ENCODE measurements around the gene GPR37. TPM values are rescaled to one million over a fixed set of nuclear protein-coding genes. Genes with fewer than 3 reads are reported as not detected.

The GPR37 gene
- total RNA-seq, 1 donor from 2014 or later, result 24.3 TPM

DNA sequence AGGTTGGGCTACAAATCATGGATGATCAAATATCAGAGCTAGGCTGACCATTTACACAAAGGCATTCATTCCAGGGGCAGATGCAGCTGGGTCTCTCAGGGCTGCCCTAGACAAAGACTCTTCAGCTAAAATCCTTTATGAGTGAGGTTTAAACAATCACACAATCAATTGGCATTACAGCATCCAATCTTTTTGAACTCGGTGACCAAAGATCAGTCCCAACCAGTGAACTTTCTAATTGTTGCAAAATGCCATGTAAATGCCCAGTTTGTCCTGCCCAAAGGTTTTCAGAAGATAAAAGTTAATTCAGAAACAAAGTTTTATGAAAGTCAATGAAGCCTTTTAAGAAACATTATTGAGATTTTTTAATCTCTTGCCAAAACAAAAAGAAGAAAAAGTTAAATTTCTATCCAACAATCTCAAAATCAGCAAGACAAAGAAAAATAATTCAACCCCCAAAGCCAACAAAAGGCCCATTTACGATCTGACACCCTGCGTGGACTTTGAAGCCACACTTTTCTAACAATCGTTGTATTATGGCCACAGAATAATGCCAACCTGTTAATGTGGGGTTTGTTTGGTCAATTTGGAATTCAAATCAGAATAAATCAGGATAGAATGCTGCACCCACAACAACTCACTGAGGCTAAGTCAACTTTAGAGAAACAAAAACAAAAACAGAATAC, 40.9 kb downstream of the GPR37 start:
- no peak for DNase-seq

- DNase-seq, result no peak
Observed at GRCh38 chr7:124724079-124724478, 41.5 kb downstream of the GPR37 start.

DNA sequence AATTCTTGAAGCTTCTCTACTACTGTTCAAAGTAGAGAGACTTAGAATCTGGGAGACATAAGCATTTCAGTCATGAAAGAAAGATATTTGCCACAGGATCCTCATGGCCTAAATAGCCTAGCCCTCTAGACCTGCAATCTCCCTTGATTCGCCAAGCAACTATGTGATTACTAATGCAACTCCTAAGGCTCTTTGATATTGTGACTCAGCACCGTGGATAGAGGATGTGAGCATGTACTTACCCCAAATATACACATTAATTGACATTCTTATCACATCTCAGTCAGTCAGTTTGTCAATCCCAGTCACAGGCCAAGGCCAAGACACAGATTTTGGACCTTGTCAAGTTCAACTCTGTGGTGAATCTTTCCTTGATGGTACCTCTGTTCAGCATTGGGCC, 42.6 kb downstream of the GPR37 start:
- DNase-seq, result no peak

DNA sequence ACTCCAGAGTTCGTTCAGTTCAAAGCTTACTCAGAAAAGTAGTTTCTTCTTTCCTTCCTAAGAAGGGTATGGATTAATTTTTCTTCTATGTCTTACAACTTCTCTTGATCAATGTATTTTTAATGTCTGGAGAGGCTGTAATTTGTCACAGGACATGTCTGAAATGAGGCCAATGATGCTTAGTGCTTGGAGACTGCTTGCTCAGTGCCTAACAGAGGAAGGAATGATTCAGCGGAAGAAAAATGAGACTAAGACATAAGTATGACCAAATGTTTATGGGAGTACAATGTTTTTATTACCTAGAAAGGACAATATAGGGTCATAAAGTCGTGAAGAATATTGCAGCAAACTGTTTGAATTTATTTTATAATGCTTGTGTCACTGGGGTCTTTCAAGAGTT, 43.3 kb downstream of the GPR37 start:
- DNase-seq, result no peak

GRCh38 chr7:124720195-124720594, 45.4 kb downstream of the GPR37 start:
- no peak for DNase-seq

- no peak for DNase-seq
Observed at GRCh38 chr7:124718032-124718766, 47.4 kb downstream of the GPR37 start.

DNA sequence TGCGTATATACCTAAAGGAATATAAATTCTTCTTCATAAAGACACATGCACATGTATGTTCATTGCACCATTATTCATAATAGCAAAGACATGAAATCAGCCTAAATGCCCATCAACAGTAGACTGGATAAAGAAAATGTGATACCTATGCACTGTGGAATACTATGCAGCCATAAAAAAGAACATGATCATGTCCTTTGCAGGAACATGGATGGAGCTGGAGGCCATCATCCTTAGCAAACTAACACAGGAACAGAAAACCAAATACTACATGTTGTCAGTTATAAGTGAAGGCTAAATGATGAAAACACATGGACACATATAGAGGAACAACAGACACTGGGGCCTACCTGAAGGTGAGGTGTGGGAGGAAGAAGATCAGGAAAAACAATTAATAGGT, 48.7 kb downstream of the GPR37 start:
- DNase-seq, result no peak

- DNase-seq, result no peak
Observed at GRCh38 chr7:124713086-124713485, 52.5 kb downstream of the GPR37 start.

DNA sequence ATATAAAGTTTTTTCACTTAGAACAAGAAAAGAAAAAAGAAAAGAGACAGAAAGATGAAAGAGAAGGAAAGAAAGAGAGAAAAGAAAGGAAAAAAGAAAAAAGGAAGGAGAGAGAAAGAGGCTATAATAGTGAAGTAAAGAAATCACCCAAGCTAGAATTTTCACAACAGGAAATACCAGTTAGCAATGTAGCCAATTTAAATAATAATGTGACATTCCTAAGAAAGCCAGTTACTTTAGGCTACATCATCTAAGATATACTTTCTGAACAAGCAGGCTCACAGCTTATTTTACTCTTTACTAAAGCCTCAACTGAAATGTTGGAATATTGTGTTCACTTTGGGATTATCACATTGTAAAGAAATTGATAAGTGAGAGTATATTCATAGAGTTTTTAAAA, 53.6 kb downstream of the GPR37 start:
- DNase-seq, result no peak

DNA sequence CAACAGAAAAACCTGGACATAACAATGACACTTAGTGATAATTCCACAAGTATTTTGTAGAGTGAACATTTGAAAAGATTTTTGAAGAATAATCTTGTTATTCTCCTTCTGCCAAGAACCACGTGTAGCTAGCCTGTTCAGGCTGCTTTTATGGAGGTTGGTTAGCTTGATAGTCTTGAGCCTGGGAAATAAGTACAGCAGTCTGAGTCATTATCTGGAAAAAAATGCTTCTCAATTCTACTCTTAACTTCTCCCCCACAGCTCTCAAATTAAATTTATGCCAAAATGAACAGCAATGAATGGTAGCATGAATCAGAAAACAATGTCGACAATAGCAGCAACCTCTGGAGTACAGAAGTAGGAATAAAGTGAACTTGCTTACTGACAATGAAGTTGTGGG, 63.2 kb downstream of the GPR37 start:
- no peak for DNase-seq

- DNase-seq, result no peak
Observed at GRCh38 chr7:124701955-124702354, 63.6 kb downstream of the GPR37 start.

DNA sequence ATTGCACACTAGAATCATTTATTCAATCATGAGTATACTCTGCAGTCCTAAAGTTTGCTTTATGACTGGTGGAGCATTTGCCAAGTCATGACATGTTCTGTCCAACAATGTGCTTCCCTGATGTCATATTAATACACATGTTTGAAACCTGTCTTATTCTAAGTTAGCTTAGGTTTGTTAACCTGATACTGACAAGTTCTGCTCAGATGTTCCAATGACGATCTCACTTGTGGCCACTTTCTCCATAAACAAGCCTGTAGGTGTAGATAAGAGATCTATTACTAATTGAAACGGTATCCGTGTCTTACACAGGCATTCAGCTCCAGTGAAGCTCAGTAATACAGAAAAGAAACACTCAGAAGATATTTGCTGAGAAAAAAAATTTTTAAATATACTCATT, 64.9 kb downstream of the GPR37 start:
- no peak for DNase-seq

GRCh38 chr7:124698964-124699363, 66.6 kb downstream of the GPR37 start:
- DNase-seq, result no peak

GRCh38 chr7:124697746-124698145, 67.8 kb downstream of the GPR37 start:
- DNase-seq, result no peak

Other genes with a start within 250 kb of the GPR37 start
- gene POT1, start 164.0 kb upstream of the GPR37 start, total RNA-seq, result 80.9 TPM